ENCODE results near the gene MBTD1. TPM values are rescaled to one million over a fixed set of nuclear protein-coding genes. Genes with fewer than 3 reads are reported as not detected.

MBTD1 gene
- total and polyA plus RNA-seq, 4 donors, result 2.4 to 14.2 (median 7.8) TPM

DNA sequence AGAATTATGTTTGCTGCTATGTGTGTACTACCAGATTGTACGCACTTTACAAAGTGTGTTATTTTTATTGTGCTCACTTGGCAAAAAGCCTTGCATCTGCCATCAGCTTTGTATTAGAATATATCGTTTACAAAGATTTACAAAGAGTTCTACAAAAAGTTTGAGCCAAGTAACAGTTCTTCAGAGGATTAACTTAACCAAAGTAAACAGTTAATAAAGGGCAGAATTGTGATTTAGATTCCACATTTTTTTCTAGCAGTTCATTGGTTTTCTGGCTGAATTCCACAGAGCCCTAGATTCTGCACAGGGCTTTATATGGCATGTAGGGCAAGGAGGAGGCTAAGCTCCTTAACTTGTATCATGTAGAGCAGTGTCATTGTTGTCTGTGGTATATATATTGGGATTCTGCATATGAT is 29.9 kb upstream of the MBTD1 start (continued):
- TF ChIP-seq FOXA1 (IDR thresholded peaks at IDR 0.05) (no peak), EGR1 (IDR thresholded peaks at IDR 0.05; ENCODE audit: low read depth in 2 of 2) (no peak), RAD21 (IDR thresholded peaks at IDR 0.05) (no peak), GABPA (IDR thresholded peaks at IDR 0.05 in 1 of 2, conservative IDR thresholded peaks at IDR 0.05 in 1 of 2) (no peak)
- TF ChIP-seq, protein P1, sequence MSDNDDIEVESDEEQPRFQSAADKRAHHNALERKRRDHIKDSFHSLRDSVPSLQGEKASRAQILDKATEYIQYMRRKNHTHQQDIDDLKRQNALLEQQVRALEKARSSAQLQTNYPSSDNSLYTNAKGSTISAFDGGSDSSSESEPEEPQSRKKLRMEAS (IDR thresholded peaks at IDR 0.05), result no peak

DNA sequence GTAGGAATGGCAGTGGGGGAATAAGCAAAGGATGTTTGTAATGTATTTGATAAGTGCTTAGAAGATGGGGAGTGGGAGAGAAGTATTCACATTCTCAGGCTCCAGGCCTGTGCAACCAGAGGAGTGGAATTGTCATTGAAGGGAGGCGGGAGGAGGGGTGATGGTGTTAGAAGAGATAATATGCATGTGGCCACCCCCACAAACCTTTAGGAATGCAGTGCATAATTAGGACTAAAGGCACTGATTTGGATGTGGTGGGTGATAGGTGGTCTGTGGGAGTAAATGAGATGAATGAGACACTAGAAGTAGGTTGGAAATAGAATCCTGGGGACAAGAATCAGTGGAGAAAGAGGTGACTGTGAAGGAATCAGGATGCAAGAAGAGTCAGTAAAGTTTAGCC is 27.6 kb upstream of the MBTD1 start:
- H3K9ac ChIP-seq (ENCODE audit: low read depth in 1 of 2, low read length in 2 of 2), result no peak overlapping the region
- H3K27ac ChIP-seq (ENCODE audit: low read depth in 1 of 2, low read length in 2 of 2), result no peak overlapping the region
- H3K36me3 ChIP-seq (ENCODE audit: control insufficient read depth in 4 of 4, insufficient read depth in 3 of 4, low read depth in 1 of 4, low read length in 3 of 4), result peaks cover 6 to 53% (median 46%) of the 10 kb centered on the region in 4 donors
- WGBS, result 98% methylated on average over 1 of the region's 1 CpG
- TF ChIP-seq, protein P1 (IDR thresholded peaks at IDR 0.05), result no peak
- no peak overlapping the region for H3K4me3 ChIP-seq (ENCODE audit: low read depth in 1 of 3, low read length in 3 of 3)
- H3K9me3 ChIP-seq (ENCODE audit: control insufficient read depth in 4 of 4, low read length in 3 of 4), result no peaks in the 10 kb centered on the region
- no peaks in the 10 kb centered on the region for H3K27me3 ChIP-seq (ENCODE audit: control insufficient read depth in 4 of 4, insufficient read depth in 4 of 4, low read length in 3 of 4)
- DNase-seq (ENCODE audit: low spot score), result no peak
- H3K4me1 ChIP-seq (ENCODE audit: control insufficient read depth in 4 of 4, insufficient read depth in 4 of 4, low read length in 3 of 4), result no peaks in the 10 kb centered on the region

DNA sequence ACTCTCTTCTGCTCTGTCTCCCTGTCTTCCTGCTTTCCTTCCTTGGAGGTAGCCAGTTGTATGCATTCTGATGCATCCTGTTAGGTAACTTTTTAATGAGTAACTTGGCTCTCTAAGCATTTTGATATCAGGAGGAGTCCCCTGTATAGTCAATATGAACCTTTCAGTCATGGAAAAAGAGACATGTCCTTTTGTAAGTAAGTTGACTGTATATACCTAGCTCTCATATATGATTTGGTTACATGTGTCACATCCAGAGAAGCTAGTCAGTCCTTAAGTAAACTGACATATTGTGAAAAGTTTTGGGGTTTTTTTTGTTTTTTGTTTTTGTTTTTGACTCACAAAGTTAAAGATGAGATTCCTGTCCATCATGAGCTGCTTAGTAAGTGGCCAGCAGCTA is 19.3 kb upstream of the MBTD1 start:
- Histone ChIP-seq H3K27ac (ENCODE audit: low read depth in 1 of 2, low read length in 2 of 2) (no peak overlapping the region), H3K4me3 (ENCODE audit: low read depth in 1 of 3, low read length in 3 of 3) (no peak overlapping the region), H3K4me1 (ENCODE audit: control insufficient read depth in 4 of 4, insufficient read depth in 4 of 4, low read length in 3 of 4) (no peaks in the 10 kb centered on the region), H3K27me3 (ENCODE audit: control insufficient read depth in 4 of 4, insufficient read depth in 4 of 4, low read length in 3 of 4) (no peaks in the 10 kb centered on the region), H3K9me3 (ENCODE audit: control insufficient read depth in 4 of 4, low read length in 3 of 4) (no peaks in the 10 kb centered on the region), H3K36me3 (ENCODE audit: control insufficient read depth in 4 of 4, insufficient read depth in 3 of 4, low read depth in 1 of 4, low read length in 3 of 4) (peaks cover 10 to 44% (median 42%) of the 10 kb centered on the region in 4 donors), H3K9ac (ENCODE audit: low read depth in 1 of 2, low read length in 2 of 2) (no peak overlapping the region)
- DNase-seq (ENCODE audit: low spot score), result no peak
- TF ChIP-seq YY1 (IDR thresholded peaks at IDR 0.05) (no peak), HNF4G (IDR thresholded peaks at IDR 0.05) (no peak)

DNA sequence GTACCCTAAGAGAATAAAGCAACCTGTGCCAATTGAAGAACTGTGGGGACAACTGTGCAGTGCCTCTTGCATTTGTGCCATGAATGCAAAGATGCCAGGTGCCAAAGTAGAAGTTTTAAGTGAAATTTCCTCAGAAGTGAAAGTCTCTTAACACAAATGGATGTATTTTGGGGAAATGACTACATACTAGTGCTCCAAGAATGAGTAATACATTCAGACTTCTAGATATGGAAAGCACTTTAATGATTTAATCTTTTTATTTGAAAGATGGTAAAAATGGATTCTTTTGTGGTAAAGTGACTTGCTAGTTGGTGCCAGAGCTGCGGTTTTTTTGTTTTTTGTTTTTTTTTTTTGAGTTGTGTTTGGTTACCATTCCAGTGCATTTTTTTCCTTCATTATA is 15.5 kb upstream of the MBTD1 start:
- Histone ChIP-seq H3K27me3 (ENCODE audit: control insufficient read depth in 4 of 4, insufficient read depth in 4 of 4, low read length in 3 of 4) (no peaks in the 10 kb centered on the region), H3K4me1 (ENCODE audit: control insufficient read depth in 4 of 4, insufficient read depth in 4 of 4, low read length in 3 of 4) (peaks cover 0 to 4% (median 0%) of the 10 kb centered on the region in 4 donors), H3K9ac (ENCODE audit: low read depth in 1 of 2, low read length in 2 of 2) (no peak overlapping the region), H3K27ac (ENCODE audit: low read depth in 1 of 2, low read length in 2 of 2) (no peak overlapping the region), H3K9me3 (ENCODE audit: control insufficient read depth in 4 of 4, low read length in 3 of 4) (no peaks in the 10 kb centered on the region), H3K36me3 (ENCODE audit: control insufficient read depth in 4 of 4, insufficient read depth in 3 of 4, low read depth in 1 of 4, low read length in 3 of 4) (peaks cover 8 to 46% (median 34%) of the 10 kb centered on the region in 4 donors), H3K4me3 (ENCODE audit: low read depth in 1 of 3, low read length in 3 of 3) (no peak overlapping the region)
- DNase-seq (ENCODE audit: low spot score), result no peak
- WGBS, result 97% methylated on average over 1 of the region's 1 CpG
- TF ChIP-seq, protein P2, sequence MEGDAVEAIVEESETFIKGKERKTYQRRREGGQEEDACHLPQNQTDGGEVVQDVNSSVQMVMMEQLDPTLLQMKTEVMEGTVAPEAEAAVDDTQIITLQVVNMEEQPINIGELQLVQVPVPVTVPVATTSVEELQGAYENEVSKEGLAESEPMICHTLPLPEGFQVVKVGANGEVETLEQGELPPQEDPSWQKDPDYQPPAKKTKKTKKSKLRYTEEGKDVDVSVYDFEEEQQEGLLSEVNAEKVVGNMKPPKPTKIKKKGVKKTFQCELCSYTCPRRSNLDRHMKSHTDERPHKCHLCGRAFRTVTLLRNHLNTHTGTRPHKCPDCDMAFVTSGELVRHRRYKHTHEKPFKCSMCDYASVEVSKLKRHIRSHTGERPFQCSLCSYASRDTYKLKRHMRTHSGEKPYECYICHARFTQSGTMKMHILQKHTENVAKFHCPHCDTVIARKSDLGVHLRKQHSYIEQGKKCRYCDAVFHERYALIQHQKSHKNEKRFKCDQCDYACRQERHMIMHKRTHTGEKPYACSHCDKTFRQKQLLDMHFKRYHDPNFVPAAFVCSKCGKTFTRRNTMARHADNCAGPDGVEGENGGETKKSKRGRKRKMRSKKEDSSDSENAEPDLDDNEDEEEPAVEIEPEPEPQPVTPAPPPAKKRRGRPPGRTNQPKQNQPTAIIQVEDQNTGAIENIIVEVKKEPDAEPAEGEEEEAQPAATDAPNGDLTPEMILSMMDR (IDR thresholded peaks at IDR 0.05; ENCODE audit: low read depth, low read length, missing input control), result no peak
- no peak for TF ChIP-seq JUND (IDR thresholded peaks at IDR 0.05)
- TF ChIP-seq, protein P3, sequence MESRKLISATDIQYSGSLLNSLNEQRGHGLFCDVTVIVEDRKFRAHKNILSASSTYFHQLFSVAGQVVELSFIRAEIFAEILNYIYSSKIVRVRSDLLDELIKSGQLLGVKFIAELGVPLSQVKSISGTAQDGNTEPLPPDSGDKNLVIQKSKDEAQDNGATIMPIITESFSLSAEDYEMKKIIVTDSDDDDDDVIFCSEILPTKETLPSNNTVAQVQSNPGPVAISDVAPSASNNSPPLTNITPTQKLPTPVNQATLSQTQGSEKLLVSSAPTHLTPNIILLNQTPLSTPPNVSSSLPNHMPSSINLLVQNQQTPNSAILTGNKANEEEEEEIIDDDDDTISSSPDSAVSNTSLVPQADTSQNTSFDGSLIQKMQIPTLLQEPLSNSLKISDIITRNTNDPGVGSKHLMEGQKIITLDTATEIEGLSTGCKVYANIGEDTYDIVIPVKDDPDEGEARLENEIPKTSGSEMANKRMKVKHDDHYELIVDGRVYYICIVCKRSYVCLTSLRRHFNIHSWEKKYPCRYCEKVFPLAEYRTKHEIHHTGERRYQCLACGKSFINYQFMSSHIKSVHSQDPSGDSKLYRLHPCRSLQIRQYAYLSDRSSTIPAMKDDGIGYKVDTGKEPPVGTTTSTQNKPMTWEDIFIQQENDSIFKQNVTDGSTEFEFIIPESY (IDR thresholded peaks at IDR 0.05), result no peak

All from liver (tissue), 9 donors.